ENCODE results near the gene RPN2.

RPN2 gene

GRCh38 chr20:37243076-37243936 is 64.2 kb downstream of the RPN2 start:
- DNase-seq (ENCODE audit: low spot score), result no peak

DNA sequence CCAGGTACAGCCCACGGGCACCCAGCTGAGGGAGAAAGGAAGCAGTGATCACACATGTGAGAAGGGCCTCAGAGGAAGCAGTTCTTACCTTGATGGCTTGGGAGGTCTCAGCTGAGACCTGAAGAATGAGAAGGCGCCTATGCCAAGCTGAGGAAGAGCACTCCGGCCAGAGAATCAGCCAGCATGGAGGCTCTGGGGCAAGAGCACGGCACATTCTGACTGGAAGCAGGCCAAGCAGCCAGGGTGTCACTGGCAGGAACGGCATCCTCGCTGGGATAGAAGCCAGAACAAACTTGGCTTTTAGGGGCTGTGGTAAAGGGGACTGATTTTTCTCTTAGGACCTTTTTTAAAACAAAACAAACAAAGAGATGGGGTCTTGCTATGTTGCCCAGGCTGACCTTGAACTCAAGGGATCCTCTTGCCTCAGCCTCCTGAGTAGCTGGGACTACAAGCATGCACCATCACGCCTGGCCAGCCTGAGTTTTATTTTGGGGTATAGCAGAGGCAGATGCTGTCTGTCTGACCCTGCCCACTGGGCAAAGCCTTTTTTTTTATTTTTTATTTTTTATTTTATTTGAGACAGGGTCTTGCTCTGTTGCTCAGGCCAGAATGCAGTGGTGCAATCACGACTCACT is 64.9 kb downstream of the RPN2 start:
- no peak for DNase-seq (ENCODE audit: low spot score)

DNA sequence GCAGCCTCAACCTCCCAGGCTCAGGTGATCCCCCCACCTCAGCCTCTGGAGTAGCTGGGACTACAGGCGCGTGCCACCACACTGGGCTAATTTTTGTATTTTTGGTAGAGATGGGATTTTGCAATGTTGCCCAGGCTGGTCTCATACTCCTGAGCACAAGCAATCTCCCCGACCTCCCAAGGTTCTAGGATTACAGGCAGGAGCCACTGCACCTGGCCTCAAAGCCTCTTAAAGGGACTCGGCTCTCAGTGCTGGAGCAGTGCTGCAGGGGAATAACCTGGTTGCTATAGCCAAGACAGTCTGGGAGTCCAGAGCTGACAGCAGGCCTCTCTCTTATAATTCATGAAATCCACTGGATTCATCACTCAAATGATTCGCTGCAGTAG is 65.4 kb downstream of the RPN2 start:
- no peak for DNase-seq (ENCODE audit: low spot score)

DNA sequence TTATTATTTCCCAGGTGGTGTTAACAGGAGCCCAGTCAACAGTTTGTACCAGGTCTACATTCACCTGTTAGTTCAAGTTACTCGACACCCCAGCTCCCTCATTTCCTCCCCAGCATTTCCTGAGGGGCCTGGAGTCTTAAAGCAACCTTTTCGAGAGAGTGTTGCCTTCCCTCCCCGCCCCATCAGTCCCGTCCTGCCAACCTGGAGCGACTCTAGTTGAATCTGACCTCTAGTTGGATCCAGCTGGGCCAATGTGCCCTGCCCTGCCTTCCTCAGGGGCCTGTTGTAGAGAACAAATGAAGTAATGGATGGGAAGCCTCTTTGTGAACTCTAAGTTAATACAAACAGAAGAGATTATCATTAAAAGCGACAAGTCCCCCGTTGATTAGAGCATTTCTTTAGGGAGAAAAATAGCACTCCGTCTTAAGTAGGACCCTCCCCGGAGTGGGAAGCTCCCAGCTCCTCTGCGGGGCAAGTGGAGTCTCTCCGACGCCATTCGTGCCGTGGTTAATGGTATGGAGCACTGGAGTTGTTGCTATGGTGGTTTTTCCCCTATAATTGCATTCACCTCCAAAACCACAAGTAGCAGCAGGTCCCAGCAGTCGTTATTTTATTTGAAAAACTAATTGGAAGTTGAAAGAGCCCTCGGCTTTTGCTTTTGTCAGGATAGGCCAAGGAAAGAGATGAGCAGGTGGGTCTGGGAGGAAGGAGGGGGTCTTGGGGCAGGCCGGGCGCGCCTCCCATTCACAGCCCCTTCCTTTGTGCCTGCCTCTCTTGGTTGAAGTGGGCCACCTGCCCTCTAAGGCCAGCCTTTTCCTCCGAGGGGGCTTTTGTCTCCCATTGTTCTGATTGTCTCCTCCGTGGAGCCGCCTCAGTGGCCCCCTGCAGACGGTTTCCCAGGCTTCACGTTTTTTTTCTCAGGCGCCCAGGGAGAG is 66.4 kb downstream of the RPN2 start:
- no peak for DNase-seq (ENCODE audit: low spot score)

- DNase-seq (ENCODE audit: low spot score), result no peak
These were observed 67.6 kb downstream of the RPN2 start for GRCh38 chr20:37246736-37247135.

DNA sequence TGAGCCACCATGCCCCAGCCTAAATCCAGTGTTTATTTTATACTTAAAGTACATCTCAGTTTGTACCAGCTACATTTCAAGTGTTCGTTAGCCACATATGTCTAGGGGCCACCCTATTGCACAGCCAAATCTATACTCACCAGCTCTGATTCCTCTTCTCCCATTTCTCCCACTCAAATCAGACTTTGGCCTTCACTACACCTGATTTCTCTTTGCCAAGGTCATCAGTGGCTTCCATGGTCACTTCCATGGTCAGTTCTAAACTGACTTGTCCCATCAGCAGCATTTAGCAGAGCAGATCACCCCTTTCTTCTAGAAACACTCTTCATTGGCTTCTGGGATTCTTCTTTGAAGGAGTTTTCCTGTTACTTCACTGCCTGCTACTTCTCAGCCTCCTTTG is 68.4 kb downstream of the RPN2 start:
- no peak for DNase-seq (ENCODE audit: low spot score)

DNA sequence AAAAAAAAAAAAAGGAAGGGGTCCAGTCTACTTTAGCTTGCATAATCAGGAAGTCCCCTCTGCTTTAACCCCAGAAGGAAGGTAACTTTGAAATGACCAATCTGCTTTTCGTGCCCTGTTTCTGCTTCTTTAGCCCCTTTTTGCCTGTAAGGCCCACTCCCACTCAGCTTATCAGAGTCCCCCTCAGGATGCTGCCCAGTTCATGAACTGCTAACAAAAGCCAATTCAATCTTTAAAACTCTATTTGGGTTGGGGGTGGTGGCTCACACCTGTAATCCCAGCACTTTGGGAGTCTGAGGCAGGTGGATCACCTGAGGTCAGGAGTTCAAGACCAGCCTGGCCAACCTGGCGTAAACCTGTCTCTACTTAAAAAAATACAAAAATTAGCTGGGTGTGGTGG is 70.2 kb downstream of the RPN2 start:
- DNase-seq (ENCODE audit: low spot score), result no peak

DNA sequence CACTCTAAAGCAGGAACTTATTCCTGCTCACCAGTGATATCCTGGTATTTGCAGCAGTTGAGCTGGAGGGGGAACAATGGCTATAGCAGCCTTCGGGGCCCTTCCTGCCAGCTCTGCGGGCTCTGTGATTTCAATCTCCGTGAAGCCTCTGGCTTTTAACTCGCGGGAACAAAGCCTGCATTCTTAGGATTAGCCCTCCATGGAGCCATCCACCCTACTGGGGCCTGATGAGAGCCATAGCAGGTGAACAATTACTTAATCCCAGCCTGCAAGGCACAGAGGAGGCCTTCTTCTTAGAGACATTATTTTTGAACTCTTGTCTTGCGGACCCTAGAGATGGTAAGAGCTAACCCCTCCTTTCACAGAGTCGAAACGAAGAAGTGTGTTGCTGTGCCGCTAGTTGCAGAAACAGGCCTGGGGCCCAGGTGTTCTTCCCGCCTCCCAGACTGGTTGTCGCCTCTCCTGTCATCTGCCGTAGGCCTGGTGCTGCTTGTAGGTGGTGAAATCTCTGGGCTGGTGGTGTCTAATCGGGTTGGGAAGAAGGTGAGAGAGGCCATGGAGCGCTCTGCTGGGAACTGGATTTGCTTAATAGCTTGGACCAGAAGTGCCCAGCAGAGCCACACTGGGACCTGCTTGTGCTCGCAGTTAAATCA is 72.8 kb downstream of the RPN2 start:
- DNase-seq (ENCODE audit: low spot score), result no peak

- no peak for DNase-seq (ENCODE audit: low spot score)
These were observed 74.0 kb downstream of the RPN2 start for GRCh38 chr20:37253087-37253486.

GRCh38 chr20:37254114-37254878 is 75.2 kb downstream of the RPN2 start:
- no peak for DNase-seq (ENCODE audit: low spot score)

GRCh38 chr20:37256286-37256685 is 77.2 kb downstream of the RPN2 start:
- DNase-seq (ENCODE audit: low spot score), result no peak

DNA sequence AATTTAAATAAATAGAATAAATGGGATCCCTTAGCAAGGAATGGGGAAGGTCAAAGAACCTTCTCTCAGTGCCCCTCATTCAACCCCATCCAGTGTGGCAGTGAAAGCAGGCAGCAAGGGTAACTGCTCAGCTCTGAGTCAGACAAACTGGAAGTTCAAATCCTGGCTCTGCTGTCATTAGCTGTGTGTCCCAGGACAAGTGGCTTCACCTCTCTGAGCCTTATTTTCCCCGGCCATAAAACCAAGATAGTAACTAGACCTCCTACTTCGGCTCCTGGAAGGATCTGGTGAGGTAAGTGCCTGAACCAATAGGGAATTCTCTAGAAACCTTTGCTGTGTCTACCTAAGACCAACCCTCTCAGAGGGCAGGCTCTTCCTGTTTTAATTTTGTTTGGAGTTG is 78.4 kb downstream of the RPN2 start:
- no peak for DNase-seq (ENCODE audit: low spot score)

GRCh38 chr20:37257988-37258387 is 78.9 kb downstream of the RPN2 start:
- no peak for DNase-seq (ENCODE audit: low spot score)

DNA sequence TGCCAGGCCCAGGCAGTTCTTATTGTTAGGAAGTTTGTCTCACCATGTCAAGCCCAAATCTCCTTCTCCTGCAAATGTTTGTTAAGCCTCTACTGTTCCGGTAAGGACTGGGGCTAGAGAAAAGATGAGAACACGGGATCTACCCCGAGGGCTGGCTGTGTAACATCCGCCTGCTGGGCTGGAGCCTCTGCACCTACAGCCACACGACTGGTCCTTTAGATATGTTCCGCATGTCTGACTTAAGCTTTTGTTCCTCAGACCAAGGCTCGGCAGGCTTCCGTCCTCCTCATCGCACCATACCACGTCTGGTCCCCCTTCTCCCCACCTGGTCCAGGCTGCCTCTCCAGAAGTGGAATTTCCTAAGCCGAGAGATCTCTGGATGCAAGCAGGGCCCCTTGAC is 79.9 kb downstream of the RPN2 start:
- no peak for DNase-seq (ENCODE audit: low spot score)

GRCh38 chr20:37259865-37260264 is 80.7 kb downstream of the RPN2 start:
- DNase-seq (ENCODE audit: low spot score), result no peak

DNA sequence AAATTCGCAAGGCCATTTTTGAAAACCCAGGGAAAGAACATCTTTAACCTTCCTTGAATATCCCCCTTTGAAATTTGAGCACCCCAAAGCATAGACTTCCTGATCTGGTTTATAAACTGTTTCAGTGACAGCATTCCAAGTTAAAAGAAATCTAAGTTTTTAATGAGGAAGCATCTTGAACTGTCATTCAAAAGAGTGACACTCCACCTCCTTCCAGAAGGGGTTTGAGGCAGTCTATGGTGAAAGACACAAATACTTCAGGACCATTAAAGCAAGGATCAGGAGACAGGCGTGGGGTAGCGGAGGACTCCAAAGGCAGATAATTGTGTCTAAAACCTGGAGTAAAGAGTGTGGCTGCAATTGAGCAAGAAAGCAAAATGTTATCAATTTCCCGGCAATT is 81.8 kb downstream of the RPN2 start:
- no peak for DNase-seq (ENCODE audit: low spot score)

- no peak for DNase-seq (ENCODE audit: low spot score)
These were observed 82.6 kb downstream of the RPN2 start, which contains the start of gene GHRH for GRCh38 chr20:37261714-37262113. GHRH (minus strand) TSS chr20:37261814; CDS start chr20:37256889, 4,925 bp downstream.

DNA sequence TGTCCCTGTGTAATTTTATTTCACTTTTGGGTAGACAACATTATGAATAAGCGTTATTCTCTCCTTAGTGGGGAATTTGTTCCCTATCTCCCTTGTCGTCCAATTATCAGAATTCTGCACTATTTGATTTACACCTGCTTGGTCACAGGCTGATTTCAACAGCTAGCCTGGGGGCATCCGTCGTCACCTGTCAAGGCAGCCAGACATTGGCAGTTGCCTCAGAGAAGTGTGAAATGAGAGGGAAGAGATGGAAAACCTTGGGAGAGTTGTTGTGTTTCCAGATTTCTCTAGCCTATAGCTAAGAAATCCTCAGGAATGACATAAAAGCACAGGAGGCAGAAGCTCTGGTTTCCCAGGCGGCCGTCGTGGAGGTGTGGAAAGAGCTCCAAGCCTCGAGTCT is 83.4 kb downstream of the RPN2 start:
- DNase-seq (ENCODE audit: low spot score), result no peak

GRCh38 chr20:37263686-37264085 is 84.6 kb downstream of the RPN2 start:
- no peak for DNase-seq (ENCODE audit: low spot score)

GRCh38 chr20:37265152-37265551 is 86.0 kb downstream of the RPN2 start:
- DNase-seq (ENCODE audit: low spot score), result no peak

DNA sequence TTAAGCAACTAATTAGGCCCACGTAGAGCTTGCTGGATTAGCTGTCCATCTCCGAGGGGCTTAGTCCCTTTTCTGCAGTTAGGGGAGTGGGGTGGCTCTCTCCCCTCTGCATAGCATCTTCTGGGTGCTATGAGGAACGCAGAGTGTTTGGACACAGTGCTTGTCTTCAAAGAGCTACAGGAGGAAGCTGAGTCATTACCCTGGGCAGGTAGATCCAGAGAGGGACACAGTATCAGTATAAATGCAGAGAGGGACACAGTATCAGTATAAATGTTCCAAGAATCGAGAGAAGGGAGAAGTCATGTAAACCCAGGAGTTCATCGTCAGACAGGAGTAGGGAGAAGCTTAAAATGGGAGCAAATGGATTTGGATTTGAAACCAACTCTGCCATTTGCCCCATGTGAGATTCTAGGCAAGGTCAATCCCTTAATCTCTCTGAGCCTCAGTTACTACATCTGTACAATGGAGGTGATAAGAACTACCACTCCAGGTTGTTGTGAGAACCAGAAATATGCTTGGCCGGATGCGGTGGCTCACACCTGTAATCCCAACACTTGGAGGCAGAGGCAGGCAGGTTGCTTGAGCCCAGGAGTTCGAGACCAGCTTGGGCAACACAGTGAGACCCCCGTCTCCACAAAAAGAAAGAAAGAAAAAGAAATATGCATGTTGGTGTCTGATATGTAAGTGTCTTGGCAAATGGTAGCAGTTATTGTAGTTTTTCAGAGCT is 88.0 kb downstream of the RPN2 start:
- DNase-seq (ENCODE audit: low spot score), result no peak

All from HuH-7.5 (cell line).